ENCODE data around the gene SPACA7. TPM values are rescaled to one million over a fixed set of nuclear protein-coding genes. Genes with fewer than 3 reads are reported as not detected.

SPACA7 gene
- total and polyA plus RNA-seq, 2 of the 13 experiments (the other 11 are each of a cell fraction or from before 2014, with no cell fraction given): not detected

DNA sequence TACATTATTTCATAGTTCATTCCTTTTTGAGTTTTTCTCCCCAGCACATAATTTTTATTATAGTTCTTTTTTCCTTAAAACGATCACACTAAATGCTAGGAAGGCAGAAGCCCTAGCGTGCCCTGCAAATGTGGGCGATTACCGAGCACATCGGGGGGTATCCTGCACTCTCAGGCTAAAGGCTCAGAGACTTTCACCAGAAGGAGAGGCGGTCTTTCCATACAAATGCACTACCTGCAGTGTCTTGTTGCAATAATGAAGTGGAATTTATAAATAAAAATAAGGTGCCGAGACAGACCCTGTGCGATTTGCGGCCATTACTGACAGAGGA lies 29.3 kb upstream of the SPACA7 start (continued):
- TF ChIP-seq, protein P1, sequence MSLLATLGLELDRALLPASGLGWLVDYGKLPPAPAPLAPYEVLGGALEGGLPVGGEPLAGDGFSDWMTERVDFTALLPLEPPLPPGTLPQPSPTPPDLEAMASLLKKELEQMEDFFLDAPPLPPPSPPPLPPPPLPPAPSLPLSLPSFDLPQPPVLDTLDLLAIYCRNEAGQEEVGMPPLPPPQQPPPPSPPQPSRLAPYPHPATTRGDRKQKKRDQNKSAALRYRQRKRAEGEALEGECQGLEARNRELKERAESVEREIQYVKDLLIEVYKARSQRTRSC (CRISPR knock-in tag; IDR thresholded peaks at IDR 0.05; ENCODE audit: low read depth): no peak
- TF ChIP-seq, protein P2, sequence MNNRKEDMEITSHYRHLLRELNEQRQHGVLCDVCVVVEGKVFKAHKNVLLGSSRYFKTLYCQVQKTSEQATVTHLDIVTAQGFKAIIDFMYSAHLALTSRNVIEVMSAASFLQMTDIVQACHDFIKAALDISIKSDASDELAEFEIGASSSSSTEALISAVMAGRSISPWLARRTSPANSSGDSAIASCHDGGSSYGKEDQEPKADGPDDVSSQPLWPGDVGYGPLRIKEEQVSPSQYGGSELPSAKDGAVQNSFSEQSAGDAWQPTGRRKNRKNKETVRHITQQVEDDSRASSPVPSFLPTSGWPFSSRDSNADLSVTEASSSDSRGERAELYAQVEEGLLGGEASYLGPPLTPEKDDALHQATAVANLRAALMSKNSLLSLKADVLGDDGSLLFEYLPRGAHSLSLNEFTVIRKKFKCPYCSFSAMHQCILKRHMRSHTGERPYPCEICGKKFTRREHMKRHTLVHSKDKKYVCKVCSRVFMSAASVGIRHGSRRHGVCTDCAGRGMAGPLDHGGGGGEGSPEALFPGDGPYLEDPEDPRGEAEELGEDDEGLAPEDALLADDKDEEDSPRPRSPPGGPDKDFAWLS (CRISPR knock-in tag; IDR thresholded peaks at IDR 0.05; ENCODE audit: borderline replicate concordance): no peak
- TF ChIP-seq ZSCAN22 (CRISPR knock-in tag; IDR thresholded peaks at IDR 0.05): no peak
- no peak for TF ChIP-seq ZNF549 (CRISPR knock-in tag; IDR thresholded peaks at IDR 0.05)

DNA sequence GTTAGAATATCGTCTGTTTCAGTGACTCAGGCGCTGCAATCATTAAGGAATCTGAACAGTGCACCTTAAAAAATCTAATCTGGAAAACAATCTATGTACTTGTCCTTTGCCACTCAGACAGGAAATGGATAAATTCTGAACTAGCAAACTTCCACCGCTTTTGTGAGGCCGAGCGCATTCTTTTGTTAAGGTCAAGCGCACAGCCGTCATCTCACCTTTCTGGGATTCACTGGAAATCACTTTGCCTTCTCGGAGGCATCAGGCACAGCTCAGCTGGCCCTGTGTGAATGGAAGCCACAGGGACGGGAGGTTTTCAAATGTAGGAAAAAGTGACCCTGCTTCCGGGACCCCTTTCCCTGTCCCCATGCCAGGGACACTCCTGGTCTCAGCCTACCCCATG lies 28.2 kb upstream of the SPACA7 start:
- H3K9ac ChIP-seq (ENCODE audit: insufficient read depth, low read depth, low read length): no peak overlapping the region
- no peak for FAIRE-seq
- no peak overlapping the region for H3K4me2 ChIP-seq (ENCODE audit: low read depth, low read length)
- no peak overlapping the region for H3K4me3 ChIP-seq (replicated peaks in 1 of 3; ENCODE audit: insufficient read depth in 1 of 3, low read depth in 2 of 3, low read length in 3 of 3)
- ChIA-PET POLR2A (no interaction called here), CTCF (ENCODE audit: low intra/inter-chr PET ratio, low total read pairs) (no interaction called here)
- H3K27ac ChIP-seq (ENCODE audit: extremely low read length, insufficient read depth, low read length): no peak overlapping the region
- H3K4me1 ChIP-seq (ENCODE audit: insufficient read depth, low read length): peaks cover 9% of the 10 kb centered on the region; the same call in 1 of the 2 replicates
- H3K79me2 ChIP-seq (ENCODE audit: insufficient read depth, low read length): no peaks in the 10 kb centered on the region
- WGBS (ENCODE audit: low lambda C conversion rate): 4% methylated on average over 8 of the region's 10 CpGs
- H4K20me1 ChIP-seq (ENCODE audit: insufficient read depth, low read length): no peaks in the 10 kb centered on the region
- no peak for DNase-seq (ENCODE audit: low spot score)
- no peaks in the 10 kb centered on the region for H3K9me3 ChIP-seq (ENCODE audit: low read length)
- intact Hi-C loops (cut with micrococcal nuclease; ENCODE audit: unreplicated experiment): no loop called here
- no TSS peak for BruUV-seq (replicated peaks)
- H3K27me3 ChIP-seq (ENCODE audit: control insufficient read depth in 1 of 2, insufficient read depth in 2 of 2, low read length in 2 of 2): peaks cover 12 to 77% of the 10 kb centered on the region in 2 experiments
- ATAC-seq: no peak
- H2AFZ ChIP-seq (ENCODE audit: low read length): no peak overlapping the region
- TF ChIP-seq, protein P3, sequence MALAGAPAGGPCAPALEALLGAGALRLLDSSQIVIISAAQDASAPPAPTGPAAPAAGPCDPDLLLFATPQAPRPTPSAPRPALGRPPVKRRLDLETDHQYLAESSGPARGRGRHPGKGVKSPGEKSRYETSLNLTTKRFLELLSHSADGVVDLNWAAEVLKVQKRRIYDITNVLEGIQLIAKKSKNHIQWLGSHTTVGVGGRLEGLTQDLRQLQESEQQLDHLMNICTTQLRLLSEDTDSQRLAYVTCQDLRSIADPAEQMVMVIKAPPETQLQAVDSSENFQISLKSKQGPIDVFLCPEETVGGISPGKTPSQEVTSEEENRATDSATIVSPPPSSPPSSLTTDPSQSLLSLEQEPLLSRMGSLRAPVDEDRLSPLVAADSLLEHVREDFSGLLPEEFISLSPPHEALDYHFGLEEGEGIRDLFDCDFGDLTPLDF (CRISPR knock-in tag; IDR thresholded peaks at IDR 0.05): no peak
- TF ChIP-seq MXD4 (CRISPR knock-in tag; IDR thresholded peaks at IDR 0.05) (no peak), ZNF10 (CRISPR knock-in tag; IDR thresholded peaks at IDR 0.05; ENCODE audit: borderline replicate concordance, low read depth) (no peak), KLF9 (CRISPR knock-in tag; IDR thresholded peaks at IDR 0.05; ENCODE audit: low read depth) (no peak)
- TF ChIP-seq, protein P4, sequence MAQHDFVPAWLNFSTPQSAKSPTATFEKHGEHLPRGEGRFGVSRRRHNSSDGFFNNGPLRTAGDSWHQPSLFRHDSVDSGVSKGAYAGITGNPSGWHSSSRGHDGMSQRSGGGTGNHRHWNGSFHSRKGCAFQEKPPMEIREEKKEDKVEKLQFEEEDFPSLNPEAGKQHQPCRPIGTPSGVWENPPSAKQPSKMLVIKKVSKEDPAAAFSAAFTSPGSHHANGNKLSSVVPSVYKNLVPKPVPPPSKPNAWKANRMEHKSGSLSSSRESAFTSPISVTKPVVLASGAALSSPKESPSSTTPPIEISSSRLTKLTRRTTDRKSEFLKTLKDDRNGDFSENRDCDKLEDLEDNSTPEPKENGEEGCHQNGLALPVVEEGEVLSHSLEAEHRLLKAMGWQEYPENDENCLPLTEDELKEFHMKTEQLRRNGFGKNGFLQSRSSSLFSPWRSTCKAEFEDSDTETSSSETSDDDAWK (CRISPR knock-in tag; IDR thresholded peaks at IDR 0.05): no peak
- TF ChIP-seq, protein P5, sequence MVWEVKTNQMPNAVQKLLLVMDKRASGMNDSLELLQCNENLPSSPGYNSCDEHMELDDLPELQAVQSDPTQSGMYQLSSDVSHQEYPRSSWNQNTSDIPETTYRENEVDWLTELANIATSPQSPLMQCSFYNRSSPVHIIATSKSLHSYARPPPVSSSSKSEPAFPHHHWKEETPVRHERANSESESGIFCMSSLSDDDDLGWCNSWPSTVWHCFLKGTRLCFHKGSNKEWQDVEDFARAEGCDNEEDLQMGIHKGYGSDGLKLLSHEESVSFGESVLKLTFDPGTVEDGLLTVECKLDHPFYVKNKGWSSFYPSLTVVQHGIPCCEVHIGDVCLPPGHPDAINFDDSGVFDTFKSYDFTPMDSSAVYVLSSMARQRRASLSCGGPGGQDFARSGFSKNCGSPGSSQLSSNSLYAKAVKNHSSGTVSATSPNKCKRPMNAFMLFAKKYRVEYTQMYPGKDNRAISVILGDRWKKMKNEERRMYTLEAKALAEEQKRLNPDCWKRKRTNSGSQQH (CRISPR knock-in tag; IDR thresholded peaks at IDR 0.05; ENCODE audit: low read depth): no peak
- no peaks in the 10 kb centered on the region for H3K36me3 ChIP-seq (replicated peaks in 1 of 2; ENCODE audit: control insufficient read depth in 1 of 2, insufficient read depth in 2 of 2, low read length in 2 of 2)
- in situ Hi-C loops (cut with HindIII; ENCODE audit: extremely low pct_ligation_motif_present, low pct_unique_long_range_greater_than_20kb): no loop called here

Measured in HepG2 (cell line).